Measurements from ENCODE around the gene NRG3.

DNA sequence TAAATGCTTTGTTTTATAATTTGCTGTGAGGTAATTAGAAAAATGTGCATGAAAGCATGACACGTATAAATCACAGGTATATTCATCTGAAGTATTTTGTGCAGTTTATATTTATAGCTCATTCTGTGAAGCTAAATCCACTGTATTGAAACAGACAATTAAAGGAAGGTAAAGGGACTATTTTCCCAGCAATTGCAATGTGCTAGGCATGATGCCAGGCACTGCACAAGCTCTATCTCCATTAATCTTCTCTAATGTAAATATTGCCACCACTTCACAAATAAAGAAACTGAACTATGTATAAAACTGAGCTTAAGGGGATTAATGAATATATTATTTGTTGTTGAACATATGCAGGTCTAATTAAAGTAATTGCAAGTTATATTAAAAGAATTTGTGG lies 1012.5 kb downstream of the NRG3 start:
- TF ChIP-seq POLR2A (IDR thresholded peaks at IDR 0.05) = no peak
- TF ChIP-seq CTCF (IDR thresholded peaks at IDR 0.05) = no peak
- no peak for TF ChIP-seq POLR2AphosphoS5 (IDR thresholded peaks at IDR 0.05)
- TF ChIP-seq EP300 (IDR thresholded peaks at IDR 0.05; ENCODE audit: low read depth) = no peak

All from transverse colon (tissue), 4 donors.